D721Med (cell line): ENCODE results near the gene HMCN2.
A peak's percentile ranks its signal among the peaks of the same experiment; 100 is the strongest.

Experiments
- DNase-seq: peaks from one replicate; pipeline ENCODE4 v3.0.0; 2011; ENCODE audit warnings: low spot score; ENCODE audit not compliant: insufficient read length
- FAIRE-seq: peaks from 2 replicates; lab custom pipeline; 2011; peaks lifted over from hg19 to GRCh38; lab: Jason Lieb, UNC
- TF ChIP-seq, protein P1 (sequence below): IDR thresholded peaks from 2 replicates; pipeline ENCODE4 v1.5.1; 2012; ENCODE audit warnings: mild to moderate bottlenecking, control low read depth; ENCODE audit not compliant: insufficient read depth; ENCODE audit errors: missing control alignments

Gene HMCN2

DNA sequence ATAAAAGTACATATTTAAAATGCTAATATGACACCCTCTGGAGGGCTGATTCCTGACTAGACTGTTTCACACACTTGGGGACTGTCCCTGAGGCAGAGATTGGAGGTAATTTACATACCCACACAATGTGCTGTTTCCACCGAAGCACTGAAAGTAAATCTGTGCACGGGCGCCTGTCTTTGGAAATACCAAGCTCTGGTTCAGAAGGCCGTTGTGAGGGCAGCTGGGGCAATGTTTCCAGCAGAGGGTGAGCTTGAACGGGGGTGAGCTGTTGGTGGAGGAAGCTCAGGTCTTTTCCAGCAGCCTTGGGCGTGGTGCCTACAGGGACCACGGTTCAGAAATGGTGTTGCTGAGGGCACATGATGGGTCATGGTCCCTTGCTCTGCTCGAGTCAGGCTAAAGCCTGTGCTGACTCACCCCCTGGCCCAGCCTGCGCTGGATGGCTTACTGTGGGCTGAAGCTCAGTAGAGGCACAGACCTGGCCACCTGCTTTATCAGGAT, 25.8 kb upstream of the HMCN2 start:
- no peak for DNase-seq
- TF ChIP-seq, protein P1, sequence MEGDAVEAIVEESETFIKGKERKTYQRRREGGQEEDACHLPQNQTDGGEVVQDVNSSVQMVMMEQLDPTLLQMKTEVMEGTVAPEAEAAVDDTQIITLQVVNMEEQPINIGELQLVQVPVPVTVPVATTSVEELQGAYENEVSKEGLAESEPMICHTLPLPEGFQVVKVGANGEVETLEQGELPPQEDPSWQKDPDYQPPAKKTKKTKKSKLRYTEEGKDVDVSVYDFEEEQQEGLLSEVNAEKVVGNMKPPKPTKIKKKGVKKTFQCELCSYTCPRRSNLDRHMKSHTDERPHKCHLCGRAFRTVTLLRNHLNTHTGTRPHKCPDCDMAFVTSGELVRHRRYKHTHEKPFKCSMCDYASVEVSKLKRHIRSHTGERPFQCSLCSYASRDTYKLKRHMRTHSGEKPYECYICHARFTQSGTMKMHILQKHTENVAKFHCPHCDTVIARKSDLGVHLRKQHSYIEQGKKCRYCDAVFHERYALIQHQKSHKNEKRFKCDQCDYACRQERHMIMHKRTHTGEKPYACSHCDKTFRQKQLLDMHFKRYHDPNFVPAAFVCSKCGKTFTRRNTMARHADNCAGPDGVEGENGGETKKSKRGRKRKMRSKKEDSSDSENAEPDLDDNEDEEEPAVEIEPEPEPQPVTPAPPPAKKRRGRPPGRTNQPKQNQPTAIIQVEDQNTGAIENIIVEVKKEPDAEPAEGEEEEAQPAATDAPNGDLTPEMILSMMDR = no peak
- FAIRE-seq = no peak

DNA sequence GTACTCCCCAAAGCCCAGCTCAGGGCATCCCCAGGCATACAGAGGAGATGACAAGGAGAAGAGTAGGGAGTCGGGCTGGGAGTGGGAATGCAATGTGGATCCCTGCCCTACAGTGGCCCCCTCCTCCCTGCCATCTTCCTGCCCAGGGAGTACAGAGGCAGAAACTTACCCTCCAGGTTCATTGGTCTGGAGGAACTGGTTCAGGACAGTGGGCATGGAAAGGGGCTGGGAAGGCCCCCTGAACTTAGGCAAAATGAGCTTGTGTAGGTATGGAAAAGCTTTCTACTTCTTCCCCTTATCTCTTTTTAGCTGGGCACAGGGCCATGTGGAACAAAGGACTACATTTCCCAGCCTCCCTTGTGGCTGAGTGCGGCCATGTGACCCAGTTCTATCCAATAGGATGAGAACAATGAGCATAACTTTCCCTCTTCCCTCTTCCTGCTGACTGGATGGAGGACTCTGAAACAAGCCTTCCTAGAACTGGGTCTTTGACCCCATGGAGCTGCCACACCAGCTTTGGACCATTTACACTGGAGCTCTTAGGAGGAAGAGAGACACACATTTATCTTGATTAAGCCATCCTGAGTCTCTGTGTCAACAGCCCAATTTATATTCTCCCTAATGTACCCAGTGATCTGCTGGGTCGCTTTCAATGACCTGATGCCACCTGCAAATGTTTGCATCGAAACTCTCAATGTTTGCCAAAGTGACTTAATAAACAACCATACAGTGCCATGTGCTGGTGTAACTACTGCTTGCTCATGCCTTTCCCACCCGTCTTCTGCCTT, 25.0 kb upstream of the HMCN2 start:
- no peak for FAIRE-seq
- TF ChIP-seq, protein P1 = no peak

DNA sequence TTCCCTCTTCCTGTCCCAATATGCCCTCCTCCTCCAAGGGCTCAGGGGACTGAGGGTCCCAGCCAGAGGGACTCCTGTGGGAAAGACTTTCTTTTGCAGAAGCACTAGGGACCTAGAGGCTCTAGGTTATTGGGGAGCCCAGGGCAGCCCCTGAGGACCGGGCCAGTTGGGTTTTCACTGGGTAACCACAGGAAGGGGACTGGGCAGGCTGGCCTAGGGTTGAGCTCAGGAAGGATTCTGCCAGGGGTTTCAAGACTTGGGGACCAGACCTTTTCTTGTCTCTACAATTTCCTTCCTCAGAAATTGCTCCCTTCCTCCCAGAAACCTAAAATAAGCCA, 24.4 kb upstream of the HMCN2 start:
- no peak for FAIRE-seq
- no peak for DNase-seq
- TF ChIP-seq, protein P1 = no peak

More for the DNA sequence above, 25.0 kb upstream of the HMCN2 start:
- DNase-seq = no peak

DNA sequence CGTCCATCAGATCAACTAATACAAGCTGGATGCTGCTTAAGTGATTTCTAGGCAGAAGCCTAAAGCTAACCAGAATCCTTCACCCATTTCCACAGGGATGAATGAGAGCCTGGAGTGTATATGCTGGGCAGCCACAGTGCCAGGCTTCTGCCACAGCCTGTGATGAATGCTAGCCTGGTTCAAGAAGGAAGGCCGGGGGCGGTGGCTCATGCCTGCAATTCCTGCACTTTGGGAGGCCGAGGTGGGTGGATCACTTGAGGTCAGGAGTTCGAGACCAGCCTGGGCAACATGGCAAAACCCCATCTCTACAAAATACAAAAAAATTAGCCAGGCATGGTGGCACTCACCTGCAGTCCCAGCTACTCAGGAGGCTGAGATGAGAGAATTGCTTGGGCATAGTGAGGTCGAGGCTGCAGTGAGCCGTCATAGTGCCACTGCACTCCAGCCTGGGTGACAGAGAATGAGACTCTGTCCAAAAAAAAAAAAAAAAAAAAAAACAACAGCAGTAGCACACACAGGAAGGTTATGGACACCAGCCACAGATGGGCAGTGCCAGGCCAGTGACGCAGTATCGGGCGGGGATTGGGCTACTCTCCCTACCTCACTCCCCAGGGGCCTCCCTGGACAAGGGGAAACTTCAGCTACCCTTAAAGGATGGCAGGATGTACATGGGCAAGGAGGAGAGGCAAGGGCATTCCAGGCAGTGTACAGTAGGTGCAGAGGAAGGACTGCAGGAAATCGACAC, 23.1 kb upstream of the HMCN2 start:
- DNase-seq = no peak
- TF ChIP-seq, protein P1 = no peak
- no peak for FAIRE-seq

DNA sequence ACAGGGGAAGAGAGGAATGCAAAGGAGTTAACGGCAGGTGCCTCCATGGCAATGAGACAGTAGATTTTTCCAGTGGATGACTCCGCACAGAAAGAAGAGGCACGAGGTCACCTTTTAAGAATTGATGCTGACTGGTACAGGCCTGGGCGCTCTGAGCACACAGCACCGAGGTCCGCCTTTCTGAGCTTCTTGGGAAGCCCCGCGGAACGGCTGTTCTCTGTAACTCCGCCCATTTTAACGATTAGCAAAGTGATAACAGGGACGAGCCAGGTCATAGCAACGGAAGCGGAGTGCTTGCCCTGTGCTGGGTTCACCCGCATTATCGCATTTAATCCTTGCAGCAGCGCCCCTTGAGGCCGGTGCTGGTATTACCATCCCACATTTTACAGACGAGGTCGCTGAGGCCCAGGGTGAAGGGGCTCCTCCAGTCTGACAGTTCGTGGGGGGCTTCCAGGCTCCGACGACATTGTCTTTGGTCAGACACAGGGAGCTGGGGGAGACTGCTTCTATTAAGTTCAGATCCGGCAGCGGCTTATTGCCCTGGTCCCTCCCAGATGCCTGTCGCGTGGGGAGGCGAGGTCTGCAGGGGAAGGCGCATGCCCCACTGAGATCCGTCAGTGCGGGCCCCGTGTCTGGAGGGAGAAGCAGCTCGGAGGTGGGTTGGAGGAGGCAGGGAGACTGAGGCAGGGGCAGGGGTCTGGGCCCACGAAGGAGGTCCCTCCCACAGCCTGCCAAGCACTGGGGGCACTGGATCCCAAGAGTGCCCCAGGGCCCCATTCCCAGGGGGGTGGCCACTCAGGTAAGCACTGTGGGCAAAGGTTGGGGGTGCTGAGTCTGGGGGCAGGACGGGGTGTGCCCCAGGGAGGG, 22.3 kb upstream of the HMCN2 start:
- TF ChIP-seq, protein P1 = peak; percentile 89
- no peak for FAIRE-seq
- peak; percentile 76 for DNase-seq

DNA sequence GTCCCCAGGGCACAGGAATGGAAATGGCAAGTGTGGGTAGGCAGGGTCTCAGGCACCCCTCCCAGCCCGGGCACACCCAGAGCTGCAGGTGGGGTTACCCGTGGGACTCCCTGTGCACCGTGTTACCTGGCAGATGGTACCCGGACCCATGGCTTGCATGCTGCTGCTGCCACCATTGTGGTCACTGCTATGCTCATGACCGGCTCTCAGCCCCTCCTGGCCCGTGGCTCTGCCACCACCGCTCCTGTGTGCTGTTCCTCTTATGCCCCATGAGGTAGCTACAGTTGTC, 21.7 kb upstream of the HMCN2 start:
- no peak for DNase-seq
- no peak for FAIRE-seq

More for the DNA sequence above, 21.7 kb upstream of the HMCN2 start:
- TF ChIP-seq, protein P1 = no peak
